Uterus (tissue), 2 donors: ENCODE data around the gene MLKL.

Experiments used
- POLR2A ChIP-seq, 2 donors: fragments of 450-650 bp; IDR thresholded peaks; one replicate each; pipeline ENCODE4 v1.6.1; 2016; ENCODE audit warnings: antibody characterized with exemption in 2 of 2, mild to moderate bottlenecking in 1 of 2, moderate library complexity in 1 of 2
- TF ChIP-seq, protein P1 (sequence below), 4 experiments: fragments of 200-600 bp in 2 of 4; fragments of 450-650 bp in 2 of 4; sonication (generic) in 2 of 4; IDR thresholded peaks; one replicate each; pipeline ENCODE4 v1.5.1; 2016 to 2019; ENCODE audit warnings: antibody characterized with exemption in 4 of 4, mild to moderate bottlenecking in 2 of 4, moderate library complexity in 1 of 4

DNA sequence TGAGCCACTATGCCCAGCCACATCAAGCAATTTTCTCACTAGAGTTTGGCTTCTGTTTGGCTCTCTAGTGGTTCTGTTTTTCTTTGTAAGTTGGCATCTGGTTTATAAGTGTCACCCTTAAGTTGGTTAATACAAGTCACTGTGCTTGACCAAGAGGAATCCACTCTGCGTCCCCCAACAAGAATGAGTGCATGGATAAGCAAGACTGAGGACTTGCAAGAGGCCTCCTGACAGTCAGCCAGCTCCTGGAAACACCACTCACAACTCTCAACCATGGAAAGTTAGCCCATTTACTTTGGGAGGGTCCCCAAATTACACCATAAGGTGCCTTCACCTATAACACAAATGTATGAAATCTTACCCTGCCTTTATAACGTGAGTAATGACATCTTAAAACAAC lies 41.6 kb downstream of the MLKL start:
- TF ChIP-seq, protein P1, sequence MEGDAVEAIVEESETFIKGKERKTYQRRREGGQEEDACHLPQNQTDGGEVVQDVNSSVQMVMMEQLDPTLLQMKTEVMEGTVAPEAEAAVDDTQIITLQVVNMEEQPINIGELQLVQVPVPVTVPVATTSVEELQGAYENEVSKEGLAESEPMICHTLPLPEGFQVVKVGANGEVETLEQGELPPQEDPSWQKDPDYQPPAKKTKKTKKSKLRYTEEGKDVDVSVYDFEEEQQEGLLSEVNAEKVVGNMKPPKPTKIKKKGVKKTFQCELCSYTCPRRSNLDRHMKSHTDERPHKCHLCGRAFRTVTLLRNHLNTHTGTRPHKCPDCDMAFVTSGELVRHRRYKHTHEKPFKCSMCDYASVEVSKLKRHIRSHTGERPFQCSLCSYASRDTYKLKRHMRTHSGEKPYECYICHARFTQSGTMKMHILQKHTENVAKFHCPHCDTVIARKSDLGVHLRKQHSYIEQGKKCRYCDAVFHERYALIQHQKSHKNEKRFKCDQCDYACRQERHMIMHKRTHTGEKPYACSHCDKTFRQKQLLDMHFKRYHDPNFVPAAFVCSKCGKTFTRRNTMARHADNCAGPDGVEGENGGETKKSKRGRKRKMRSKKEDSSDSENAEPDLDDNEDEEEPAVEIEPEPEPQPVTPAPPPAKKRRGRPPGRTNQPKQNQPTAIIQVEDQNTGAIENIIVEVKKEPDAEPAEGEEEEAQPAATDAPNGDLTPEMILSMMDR (IDR thresholded peaks at IDR 0.05), result no peak
- no peak for TF ChIP-seq POLR2A (IDR thresholded peaks at IDR 0.05)
